HepG2 (cell line): ENCODE data around the gene PSMD1.

Experiments
- BHLHE40 ChIP-seq: IDR thresholded peaks from 2 replicates; pipeline ENCODE4 v1.6.1; 2011; ENCODE audit warnings: low read length, improper control_type of control experiment
- CTCF ChIP-seq: sonication (generic); formaldehyde crosslinking; IDR thresholded peaks from 2 replicates; pipeline ENCODE4 v1.5.0; 2020; ENCODE audit warnings: mild to moderate bottlenecking, missing genetic modification reagents, moderate library complexity
- DNMT1 ChIP-seq: sonication (generic); formaldehyde crosslinking; IDR thresholded peaks from 2 replicates; pipeline ENCODE4 v1.5.1; 2020; ENCODE audit warnings: mild to moderate bottlenecking, missing genetic modification reagents
- RNF2 ChIP-seq: fragments of 450-650 bp; conservative IDR thresholded peaks from 2 replicates; pipeline ENCODE4 v1.6.1; 2016; ENCODE audit warnings: low read depth

DNA sequence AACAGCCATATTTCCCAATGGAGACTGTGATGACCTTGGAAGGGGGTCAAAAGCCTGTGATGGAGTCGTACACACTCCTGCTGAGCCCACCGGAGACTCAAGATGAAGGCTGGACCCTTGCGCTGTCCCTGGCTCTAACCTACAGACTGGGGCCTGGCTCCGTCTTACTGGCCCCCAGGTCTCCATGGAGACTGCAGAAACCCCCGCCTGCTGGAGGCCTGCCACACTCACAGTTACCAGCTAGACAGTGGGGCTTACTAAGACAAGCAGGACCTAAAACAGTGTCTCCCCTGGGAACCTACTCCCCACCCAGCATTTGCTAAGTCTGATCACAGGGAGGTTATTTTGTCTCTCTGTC lies 9.8 kb upstream of the PSMD1 start:
- TF ChIP-seq RNF2 (no peak), DNMT1 (CRISPR knock-in tag) (no peak), CTCF (no peak), BHLHE40 (no peak)
